WTC11 (cell line): ENCODE results near the gene SH2D4B.

Source experiments
- CDX4 ChIP-seq: fragments of 250-450 bp; sonication (Bioruptor Pico); IDR thresholded peaks from 2 replicates; pipeline ENCODE4 v1.9.0; 2021; ENCODE audit warnings: moderate library complexity, mild to moderate bottlenecking, inconsistent platforms, borderline replicate concordance
- CREB1 ChIP-seq: sonication (generic); formaldehyde crosslinking; IDR thresholded peaks from 2 replicates; pipeline ENCODE4 v1.8.0; 2023; ENCODE audit warnings: mild to moderate bottlenecking, missing genetic modification reagents
- CTCF ChIP-seq: fragments of 200-600 bp; IDR thresholded peaks from 2 replicates; pipeline ENCODE4 v1.8.0; 2022; ENCODE audit warnings: antibody characterized with exemption
- E2F5 ChIP-seq: sonication (generic); formaldehyde crosslinking; IDR thresholded peaks from 2 replicates; pipeline ENCODE4 v1.8.1; 2022; ENCODE audit warnings: mild to moderate bottlenecking, moderate library complexity, missing genetic modification reagents
- IRF1 ChIP-seq: sonication (generic); formaldehyde crosslinking; IDR thresholded peaks from 2 replicates; pipeline ENCODE4 v1.8.0; 2023; ENCODE audit warnings: missing genetic modification reagents
- PREB ChIP-seq: sonication (generic); formaldehyde crosslinking; IDR thresholded peaks from 2 replicates; pipeline ENCODE4 v1.8.1; 2022; ENCODE audit warnings: mild to moderate bottlenecking, missing genetic modification reagents, moderate library complexity, borderline replicate concordance
- SMAD4 ChIP-seq: sonication (generic); formaldehyde crosslinking; IDR thresholded peaks from 2 replicates; pipeline ENCODE4 v1.8.0; 2022; ENCODE audit warnings: mild to moderate bottlenecking, missing genetic modification reagents
- ZNF138 ChIP-seq: sonication (generic); formaldehyde crosslinking; conservative IDR thresholded peaks from 2 replicates; pipeline ENCODE4 v1.8.1; 2022; ENCODE audit warnings: mild to moderate bottlenecking, moderate library complexity, missing genetic modification reagents
- ZNF232 ChIP-seq: sonication (generic); formaldehyde crosslinking; IDR thresholded peaks from 2 replicates; pipeline ENCODE4 v1.8.0; 2022; ENCODE audit warnings: mild to moderate bottlenecking, missing genetic modification reagents

- TF ChIP-seq CTCF (no peak), CREB1 (CRISPR knock-in tag) (no peak), IRF1 (CRISPR knock-in tag) (no peak), E2F5 (CRISPR knock-in tag) (no peak), ZNF138 (CRISPR knock-in tag) (no peak), ZNF232 (no peak), CDX4 (CRISPR knock-in tag) (no peak), PREB (CRISPR knock-in tag) (no peak), SMAD4 (CRISPR knock-in tag) (no peak)
Observed at GRCh38 chr10:80579181-80579763, 41.6 kb downstream of the SH2D4B start.
